ENCODE measurements around the gene EWSR1. TPM values are rescaled to one million over a fixed set of nuclear protein-coding genes. Genes with fewer than 3 reads are reported as not detected.
A peak's percentile ranks its signal among the peaks of the same experiment; 100 is the strongest.

Gene EWSR1
- total RNA-seq, 1 donor from 2014 or later = 281 TPM

GRCh38 chr22:29268511-29269229 is 602 bp downstream of the EWSR1 start:
- peak overlapping the region; percentile 99 for H3K27ac Mint-ChIP-seq
- no peak for TF ChIP-seq EZH2 (IDR thresholded peaks at IDR 0.05)
- no peak for TF ChIP-seq CTCF (IDR thresholded peaks at IDR 0.05)
- TF ChIP-seq EZH2phosphoT487 (IDR thresholded peaks at IDR 0.05) = no peak

DNA sequence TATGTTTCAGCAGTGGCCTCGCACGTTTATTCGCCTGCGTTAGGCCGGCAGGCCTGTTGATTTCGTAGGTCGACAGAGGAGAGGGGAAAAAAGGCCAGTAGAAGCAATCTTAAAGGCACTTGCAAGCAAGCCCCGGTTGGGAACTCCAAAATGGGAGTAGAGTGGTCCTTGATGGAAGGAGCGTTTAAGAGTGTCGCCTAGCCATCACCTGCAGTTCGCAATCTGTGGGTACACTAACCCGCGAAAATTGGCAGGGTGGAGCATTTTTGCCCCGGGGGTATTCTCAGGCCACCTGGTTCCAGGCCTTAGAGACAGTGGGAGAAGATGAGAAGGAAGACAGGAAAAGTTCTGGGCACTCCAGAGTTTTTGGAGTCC is 1.1 kb downstream of the EWSR1 start:
- Mint-ChIP-seq H3K27me3 (ENCODE audit: insufficient read depth, low read depth) (peaks cover 12% of the 10 kb centered on the region), H3K36me3 (peaks cover 33% of the 10 kb centered on the region), H3K4me3 (peak overlapping the region; percentile 95), H3K27ac (peak overlapping the region; percentile 98), H3K9me3 (no peaks in the 10 kb centered on the region), H3K4me1 (peaks cover 54% of the 10 kb centered on the region)
- Histone ChIP-seq H3K27me3 (no peaks in the 10 kb centered on the region), H3K79me2 (ENCODE audit: low read depth) (peaks cover 84% of the 10 kb centered on the region), H3K27ac (peak overlapping the region; percentile 100), H4K20me1 (ENCODE audit: low read depth) (peaks cover 57% of the 10 kb centered on the region), H2AFZ (replicated peaks) (no peak overlapping the region), H3K9ac (peak overlapping the region; percentile 100), H3K9me3 (ENCODE audit: low read depth) (no peaks in the 10 kb centered on the region), H3K4me1 (peaks cover 40% of the 10 kb centered on the region), H3F3A (ENCODE audit: low read depth) (peaks cover 12% of the 10 kb centered on the region), H3K36me3 (peaks cover 13% of the 10 kb centered on the region), H3K4me2 (peak overlapping the region; percentile 95), H3K4me3 (peak overlapping the region; percentile 89)
- TF ChIP-seq EZH2phosphoT487 (IDR thresholded peaks at IDR 0.05) = no peak
- no peak for TF ChIP-seq EZH2 (IDR thresholded peaks at IDR 0.05)
- no peak for TF ChIP-seq CTCF (IDR thresholded peaks at IDR 0.05)
- DNase-seq (ENCODE audit: low spot score) = no peak

More at GRCh38 chr22:29268511-29269229, 602 bp downstream of the EWSR1 start:
- H3K9ac ChIP-seq = peak overlapping the region; percentile 100
- Mint-ChIP-seq H3K4me1 (peaks cover 54% of the 10 kb centered on the region), H3K9me3 (no peaks in the 10 kb centered on the region), H3K36me3 (peaks cover 31% of the 10 kb centered on the region), H3K4me3 (peak overlapping the region; percentile 95), H3K27me3 (ENCODE audit: insufficient read depth, low read depth) (peaks cover 12% of the 10 kb centered on the region)
- DNase-seq (ENCODE audit: low spot score) = peak; percentile 86
- peaks cover 40% of the 10 kb centered on the region for H3K4me1 ChIP-seq
- peaks cover 52% of the 10 kb centered on the region for H4K20me1 ChIP-seq (ENCODE audit: low read depth)
- H3K79me2 ChIP-seq (ENCODE audit: low read depth) = peaks cover 78% of the 10 kb centered on the region
- no peaks in the 10 kb centered on the region for H3K27me3 ChIP-seq
- H3K27ac ChIP-seq = peak overlapping the region; percentile 100
- no peaks in the 10 kb centered on the region for H3K9me3 ChIP-seq (ENCODE audit: low read depth)
- H3K4me3 ChIP-seq = peak overlapping the region; percentile 89
- peak overlapping the region; percentile 100 for H2AFZ ChIP-seq (replicated peaks)
- H3F3A ChIP-seq (ENCODE audit: low read depth) = peaks cover 12% of the 10 kb centered on the region
- H3K36me3 ChIP-seq = peaks cover 8% of the 10 kb centered on the region
- H3K4me2 ChIP-seq = peak overlapping the region; percentile 95

DNA sequence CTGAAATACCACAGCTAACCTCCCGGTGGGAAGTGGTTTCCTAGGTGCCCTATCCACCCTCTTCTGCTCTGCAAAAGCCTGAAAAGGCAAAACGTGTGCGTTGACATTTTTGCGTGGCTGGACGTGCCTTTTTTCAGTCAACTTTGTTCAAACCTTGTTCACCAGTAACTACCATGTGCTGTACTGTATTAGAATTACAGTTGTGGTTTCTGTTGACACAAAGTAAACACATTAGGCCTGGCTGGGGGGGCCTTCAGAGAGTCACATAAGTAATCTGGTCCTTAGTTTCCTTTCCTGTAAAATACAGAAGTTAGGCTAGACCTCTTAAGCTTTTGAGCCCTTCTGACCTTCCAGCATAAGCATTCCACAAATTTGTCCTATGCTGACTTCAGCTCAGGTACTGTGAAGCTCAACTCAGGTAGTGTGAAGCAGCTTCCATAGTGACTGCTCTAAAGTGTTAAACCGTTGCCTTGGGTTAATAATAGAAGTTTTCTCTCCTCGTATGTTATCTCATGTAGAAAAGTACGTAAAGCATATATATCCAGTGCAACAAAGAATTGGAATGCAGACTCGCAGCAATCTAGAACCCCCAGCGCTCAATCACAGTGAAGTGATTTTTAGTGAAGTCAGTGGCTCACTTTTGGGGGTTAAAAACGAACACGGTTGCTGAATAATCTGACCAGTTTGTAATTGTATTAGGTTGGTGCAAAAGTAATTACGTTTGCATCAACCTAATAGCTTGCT is 1.8 kb downstream of the EWSR1 start:
- H3K9me3 Mint-ChIP-seq = no peaks in the 10 kb centered on the region
- Histone ChIP-seq H3K4me3 (peak overlapping the region; percentile 89), H3K27me3 (no peaks in the 10 kb centered on the region), H3K9me3 (ENCODE audit: low read depth) (no peaks in the 10 kb centered on the region), H3F3A (ENCODE audit: low read depth) (peaks cover 12% of the 10 kb centered on the region), H3K79me2 (ENCODE audit: low read depth) (peaks cover 91% of the 10 kb centered on the region), H2AFZ (replicated peaks) (no peak overlapping the region), H4K20me1 (ENCODE audit: low read depth) (peaks cover 64% of the 10 kb centered on the region), H3K4me1 (peaks cover 40% of the 10 kb centered on the region), H3K4me2 (peak overlapping the region; percentile 95), H3K36me3 (peaks cover 16% of the 10 kb centered on the region), H3K9ac (peak overlapping the region; percentile 100), H3K27ac (no peak overlapping the region)
- H3K36me3 Mint-ChIP-seq = peaks cover 38% of the 10 kb centered on the region
- peaks cover 54% of the 10 kb centered on the region for H3K4me1 Mint-ChIP-seq
- peak; percentile 24 for DNase-seq (ENCODE audit: low spot score)
- peak overlapping the region; percentile 98 for H3K27ac Mint-ChIP-seq
- TF ChIP-seq EZH2phosphoT487 (IDR thresholded peaks at IDR 0.05) (no peak), EZH2 (IDR thresholded peaks at IDR 0.05) (no peak), CTCF (IDR thresholded peaks at IDR 0.05) (no peak)
- peak overlapping the region; percentile 95 for H3K4me3 Mint-ChIP-seq
- peaks cover 12% of the 10 kb centered on the region for H3K27me3 Mint-ChIP-seq (ENCODE audit: insufficient read depth, low read depth)
